ENCODE results near the gene RAB3C.
"Not testable (repeated sequence)": the region's sequence is repeated elsewhere in the genome, so short reads cannot be mapped to it uniquely, and the experiment has no call there.

Gene RAB3C

GRCh38 chr5:58582019-58582802 lies 664 bp upstream of the RAB3C start:
- peak overlapping the region; percentile 72 for H3K4me3 ChIP-seq (ENCODE audit: low read length)
- DNase-seq (ENCODE audit: low read depth): peak; percentile 3
- TF ChIP-seq CTCF (IDR thresholded peaks at IDR 0.05; ENCODE audit: insufficient read depth, low read depth, low read length, missing control alignments): peak; percentile 2

GRCh38 chr5:58595952-58596351 lies 13.1 kb downstream of the RAB3C start:
- TF ChIP-seq CTCF (IDR thresholded peaks at IDR 0.05; ENCODE audit: insufficient read depth, low read depth, low read length, missing control alignments): no peak
- DNase-seq (ENCODE audit: low read depth): no peak

GRCh38 chr5:58598440-58598839 lies 15.6 kb downstream of the RAB3C start:
- no peak for DNase-seq (ENCODE audit: low read depth)
- no peak overlapping the region for H3K4me3 ChIP-seq (ENCODE audit: low read length)
- no peak for TF ChIP-seq CTCF (IDR thresholded peaks at IDR 0.05; ENCODE audit: insufficient read depth, low read depth, low read length, missing control alignments)

More at GRCh38 chr5:58595952-58596351, 13.1 kb downstream of the RAB3C start:
- H3K4me3 ChIP-seq (ENCODE audit: low read length): no peak overlapping the region

- TF ChIP-seq CTCF (IDR thresholded peaks at IDR 0.05; ENCODE audit: insufficient read depth, low read depth, low read length, missing control alignments): no peak
- no peak for DNase-seq (ENCODE audit: low read depth)
- H3K4me3 ChIP-seq (ENCODE audit: low read length): no peak overlapping the region
These were observed 16.3 kb downstream of the RAB3C start for GRCh38 chr5:58599217-58599616.

- not testable (repeated sequence) for DNase-seq (ENCODE audit: low read depth); H3K4me3 ChIP-seq (ENCODE audit: low read length)
These were observed 17.7 kb downstream of the RAB3C start for GRCh38 chr5:58600613-58601012.

GRCh38 chr5:58602889-58603288 lies 20.0 kb downstream of the RAB3C start:
- DNase-seq (ENCODE audit: low read depth); H3K4me3 ChIP-seq (ENCODE audit: low read length): not testable (repeated sequence)

- no peak for DNase-seq (ENCODE audit: low read depth)
- no peak for TF ChIP-seq CTCF (IDR thresholded peaks at IDR 0.05; ENCODE audit: insufficient read depth, low read depth, low read length, missing control alignments)
- no peak overlapping the region for H3K4me3 ChIP-seq (ENCODE audit: low read length)
These were observed 23.2 kb downstream of the RAB3C start for GRCh38 chr5:58606064-58606463.

GRCh38 chr5:58615972-58616371 lies 33.1 kb downstream of the RAB3C start:
- no peak for DNase-seq (ENCODE audit: low read depth)
- TF ChIP-seq CTCF (IDR thresholded peaks at IDR 0.05; ENCODE audit: insufficient read depth, low read depth, low read length, missing control alignments): no peak
- H3K4me3 ChIP-seq (ENCODE audit: low read length): no peak overlapping the region

Data from epithelial cell of esophagus (primary cell).